Measurements from ENCODE around the gene C2orf92.

C2orf92 gene

GRCh38 chr2:97693476-97693875, 24.0 kb downstream of the C2orf92 start:
- TF ChIP-seq, protein P1, sequence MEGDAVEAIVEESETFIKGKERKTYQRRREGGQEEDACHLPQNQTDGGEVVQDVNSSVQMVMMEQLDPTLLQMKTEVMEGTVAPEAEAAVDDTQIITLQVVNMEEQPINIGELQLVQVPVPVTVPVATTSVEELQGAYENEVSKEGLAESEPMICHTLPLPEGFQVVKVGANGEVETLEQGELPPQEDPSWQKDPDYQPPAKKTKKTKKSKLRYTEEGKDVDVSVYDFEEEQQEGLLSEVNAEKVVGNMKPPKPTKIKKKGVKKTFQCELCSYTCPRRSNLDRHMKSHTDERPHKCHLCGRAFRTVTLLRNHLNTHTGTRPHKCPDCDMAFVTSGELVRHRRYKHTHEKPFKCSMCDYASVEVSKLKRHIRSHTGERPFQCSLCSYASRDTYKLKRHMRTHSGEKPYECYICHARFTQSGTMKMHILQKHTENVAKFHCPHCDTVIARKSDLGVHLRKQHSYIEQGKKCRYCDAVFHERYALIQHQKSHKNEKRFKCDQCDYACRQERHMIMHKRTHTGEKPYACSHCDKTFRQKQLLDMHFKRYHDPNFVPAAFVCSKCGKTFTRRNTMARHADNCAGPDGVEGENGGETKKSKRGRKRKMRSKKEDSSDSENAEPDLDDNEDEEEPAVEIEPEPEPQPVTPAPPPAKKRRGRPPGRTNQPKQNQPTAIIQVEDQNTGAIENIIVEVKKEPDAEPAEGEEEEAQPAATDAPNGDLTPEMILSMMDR (IDR thresholded peaks at IDR 0.05; ENCODE audit: control insufficient read depth, insufficient read depth, low read depth, low read length, missing control alignments) = no peak
- DNase-seq (ENCODE audit: low read depth) = no peak
- no peak overlapping the region for H3K4me3 ChIP-seq (ENCODE audit: control insufficient read depth, low read depth, low read length)

DNA sequence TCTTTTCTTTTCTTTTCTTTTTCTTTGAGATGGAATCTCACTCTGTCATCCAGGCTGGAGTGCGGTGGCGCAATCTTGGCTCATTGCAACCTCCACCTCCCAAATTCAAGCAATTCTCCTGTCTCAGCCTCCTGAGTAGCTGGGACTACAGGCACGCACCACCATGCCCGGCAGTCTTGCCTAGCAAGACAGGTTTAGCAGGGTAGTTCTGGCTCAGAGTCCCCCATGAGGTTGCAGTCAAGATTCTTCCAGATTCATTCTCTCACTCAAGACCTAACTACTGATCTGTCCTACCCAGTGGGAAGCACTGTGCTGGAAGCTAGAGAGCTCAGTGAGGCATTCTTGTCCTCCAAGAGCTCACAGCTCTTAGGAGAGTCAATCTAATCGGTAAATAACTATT, 26.2 kb downstream of the C2orf92 start:
- no peak overlapping the region for H3K4me3 ChIP-seq (ENCODE audit: control insufficient read depth, low read depth, low read length)
- no peak for DNase-seq (ENCODE audit: low read depth)
- TF ChIP-seq, protein P1 (IDR thresholded peaks at IDR 0.05; ENCODE audit: control insufficient read depth, insufficient read depth, low read depth, low read length, missing control alignments) = no peak

GRCh38 chr2:97697252-97698235, 28.0 kb downstream of the C2orf92 start:
- peak; percentile 28 for DNase-seq (ENCODE audit: low read depth)
- TF ChIP-seq, protein P1 (IDR thresholded peaks at IDR 0.05; ENCODE audit: control insufficient read depth, insufficient read depth, low read depth, low read length, missing control alignments) = peak; percentile 92
- no peak overlapping the region for H3K4me3 ChIP-seq (ENCODE audit: control insufficient read depth, low read depth, low read length)

GRCh38 chr2:97698530-97698929, 29.0 kb downstream of the C2orf92 start:
- TF ChIP-seq, protein P1 (IDR thresholded peaks at IDR 0.05; ENCODE audit: control insufficient read depth, insufficient read depth, low read depth, low read length, missing control alignments) = no peak
- no peak for DNase-seq (ENCODE audit: low read depth)
- no peak overlapping the region for H3K4me3 ChIP-seq (ENCODE audit: control insufficient read depth, low read depth, low read length)

- H3K4me3 ChIP-seq (ENCODE audit: control insufficient read depth, low read depth, low read length) = no peak overlapping the region
- TF ChIP-seq, protein P1 (IDR thresholded peaks at IDR 0.05; ENCODE audit: control insufficient read depth, insufficient read depth, low read depth, low read length, missing control alignments) = peak; percentile 84
- peak; percentile 20 for DNase-seq (ENCODE audit: low read depth)
Observed at GRCh38 chr2:97699765-97700444, 30.4 kb downstream of the C2orf92 start.

DNA sequence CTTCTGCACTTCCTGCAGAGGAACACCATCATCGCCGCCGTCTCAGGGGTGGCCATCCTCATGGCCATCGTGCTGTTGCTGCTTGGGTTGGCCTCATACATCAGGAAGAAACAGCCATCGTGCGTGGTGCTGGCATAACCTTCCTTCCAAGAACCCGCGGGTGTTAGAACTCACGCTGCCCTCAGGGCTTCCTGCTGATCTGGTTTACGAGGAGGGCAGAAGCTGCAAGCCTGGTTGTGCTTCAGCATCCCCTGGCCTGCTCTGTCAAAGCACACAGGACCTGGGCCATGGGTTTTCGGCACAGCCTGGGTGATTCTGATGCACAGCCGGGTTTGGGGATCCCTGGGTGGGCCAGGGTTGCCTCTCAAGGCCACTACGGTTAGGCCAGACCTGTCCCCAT, 31.7 kb downstream of the C2orf92 start:
- H3K4me3 ChIP-seq (ENCODE audit: control insufficient read depth, low read depth, low read length) = no peak overlapping the region
- DNase-seq (ENCODE audit: low read depth) = no peak
- TF ChIP-seq, protein P1 (IDR thresholded peaks at IDR 0.05; ENCODE audit: control insufficient read depth, insufficient read depth, low read depth, low read length, missing control alignments) = no peak
